WTC11 (cell line): ENCODE results near the gene CSPG5. TPM values are rescaled to one million over a fixed set of nuclear protein-coding genes. Genes with fewer than 3 reads are reported as not detected.

ENCODE experiments used
- ATAC-seq: fragments of 200-7000 bp; cut with Tn5 transposase; 2 replicates; pipeline ENCODE4 v1.10.0; 2021; ENCODE audit warnings: mild to moderate bottlenecking, moderate library complexity
- CTCF ChIA-PET: fragments of 300-600 bp; sonication (Branson Sonifier 250); formaldehyde crosslinking; loops from one replicate; lab custom pipeline; 2021; ENCODE audit warnings: antibody characterized with exemption; lab: Charles Lee
- POLR2A ChIA-PET: fragments of 350-600 bp; sonication (Branson Sonifier 250); formaldehyde crosslinking; loops from one replicate; lab custom pipeline; 2021; ENCODE audit warnings: antibody characterized with exemption; lab: Charles Lee
- DNase-seq: peaks from one replicate; pipeline ENCODE4 v3.0.0; 2021; ENCODE audit warnings: low spot score
- H3K27ac Mint-ChIP-seq: 2 replicates; pipeline ENCODE4 v1.8.0; 2021; ENCODE audit warnings: mixed read lengths
- H3K27me3 Mint-ChIP-seq: 2 replicates; pipeline ENCODE4 v1.8.0; 2021; ENCODE audit warnings: low read depth, mild to moderate bottlenecking, moderate library complexity, mixed read lengths
- H3K36me3 Mint-ChIP-seq: 2 replicates; pipeline ENCODE4 v1.8.0; 2021; ENCODE audit warnings: mixed read lengths
- H3K4me1 Mint-ChIP-seq: 2 replicates; pipeline ENCODE4 v1.8.0; 2022; ENCODE audit warnings: mixed read lengths
- H3K4me3 Mint-ChIP-seq: 2 replicates; pipeline ENCODE4 v1.8.0; 2021; ENCODE audit warnings: mild to moderate bottlenecking, moderate library complexity, mixed read lengths
- H3K9me3 Mint-ChIP-seq: 2 replicates; pipeline ENCODE4 v1.8.0; 2021; ENCODE audit warnings: mixed read lengths
- ESRRA ChIP-seq: sonication (generic); formaldehyde crosslinking; IDR thresholded peaks from 2 replicates; pipeline ENCODE4 v1.8.1; 2022; ENCODE audit warnings: mild to moderate bottlenecking, missing genetic modification reagents, borderline replicate concordance
- FOXJ3 ChIP-seq: sonication (generic); formaldehyde crosslinking; IDR thresholded peaks from 2 replicates; pipeline ENCODE4 v1.9.0; 2021; ENCODE audit warnings: missing genetic modification reagents, mild to moderate bottlenecking, borderline replicate concordance
- GTF2I ChIP-seq: fragments of 250-450 bp; sonication (Bioruptor Pico); conservative IDR thresholded peaks from 2 replicates; pipeline ENCODE4 v1.4.0; 2021; ENCODE audit warnings: mild to moderate bottlenecking
- MYBL2 ChIP-seq: sonication (generic); formaldehyde crosslinking; IDR thresholded peaks from 2 replicates; pipeline ENCODE4 v1.8.1; 2023; ENCODE audit warnings: mild to moderate bottlenecking, moderate library complexity, missing genetic modification reagents
- NR2C2 ChIP-seq: sonication (generic); formaldehyde crosslinking; IDR thresholded peaks from 2 replicates; pipeline ENCODE4 v1.8.0; 2022; ENCODE audit warnings: mild to moderate bottlenecking, missing genetic modification reagents
- SMAD4 ChIP-seq: sonication (generic); formaldehyde crosslinking; IDR thresholded peaks from 2 replicates; pipeline ENCODE4 v1.8.0; 2022; ENCODE audit warnings: mild to moderate bottlenecking, missing genetic modification reagents
- SOX15 ChIP-seq: fragments of 250-450 bp; sonication (Bioruptor Pico); IDR thresholded peaks from 2 replicates; pipeline ENCODE4 v1.9.0; 2021; ENCODE audit warnings: mild to moderate bottlenecking
- TCF7 ChIP-seq: sonication (generic); formaldehyde crosslinking; IDR thresholded peaks from 2 replicates; pipeline ENCODE4 v1.8.0; 2022; ENCODE audit warnings: mild to moderate bottlenecking, low read depth, missing genetic modification reagents, moderate library complexity
- TEAD1 ChIP-seq: sonication (generic); formaldehyde crosslinking; IDR thresholded peaks from 2 replicates; pipeline ENCODE4 v1.8.0; 2022; ENCODE audit warnings: mild to moderate bottlenecking, missing genetic modification reagents
- ZBTB21 ChIP-seq: sonication (generic); formaldehyde crosslinking; IDR thresholded peaks from 2 replicates; pipeline ENCODE4 v1.8.1; 2023; ENCODE audit warnings: mild to moderate bottlenecking, missing genetic modification reagents, borderline replicate concordance
- total RNA-seq: library from RNA; stranded (reverse); gene quantifications from 3 replicates; pipeline ENCODE4 v1.2.3, GENCODE V29; 2021
- TF ChIP-seq, protein P1 (sequence below): fragments of 250-450 bp; sonication (Bioruptor Pico); conservative IDR thresholded peaks from 2 replicates; pipeline ENCODE4 v1.9.0; 2021; ENCODE audit warnings: mild to moderate bottlenecking
- TF ChIP-seq, protein P2 (sequence below): sonication (generic); formaldehyde crosslinking; IDR thresholded peaks from 2 replicates; pipeline ENCODE4 v1.8.1; 2023; ENCODE audit warnings: mild to moderate bottlenecking, missing genetic modification reagents, borderline replicate concordance
- TF ChIP-seq, protein P3 (sequence below): sonication (generic); formaldehyde crosslinking; conservative IDR thresholded peaks from 2 replicates; pipeline ENCODE4 v1.8.1; 2023; ENCODE audit warnings: mild to moderate bottlenecking, low read depth, missing genetic modification reagents, moderate library complexity
- TF ChIP-seq, protein P4 (sequence below): sonication (generic); formaldehyde crosslinking; IDR thresholded peaks from 2 replicates; pipeline ENCODE4 v1.8.1; 2023; ENCODE audit warnings: mild to moderate bottlenecking, moderate library complexity, missing genetic modification reagents
- TF ChIP-seq, protein P5 (sequence below): sonication (generic); formaldehyde crosslinking; IDR thresholded peaks from 2 replicates; pipeline ENCODE4 v1.8.0; 2023; ENCODE audit warnings: missing genetic modification reagents, mild to moderate bottlenecking, borderline replicate concordance

CSPG5 gene
- total RNA-seq, 1 experiment from 2014 or later: 3.3 TPM

DNA sequence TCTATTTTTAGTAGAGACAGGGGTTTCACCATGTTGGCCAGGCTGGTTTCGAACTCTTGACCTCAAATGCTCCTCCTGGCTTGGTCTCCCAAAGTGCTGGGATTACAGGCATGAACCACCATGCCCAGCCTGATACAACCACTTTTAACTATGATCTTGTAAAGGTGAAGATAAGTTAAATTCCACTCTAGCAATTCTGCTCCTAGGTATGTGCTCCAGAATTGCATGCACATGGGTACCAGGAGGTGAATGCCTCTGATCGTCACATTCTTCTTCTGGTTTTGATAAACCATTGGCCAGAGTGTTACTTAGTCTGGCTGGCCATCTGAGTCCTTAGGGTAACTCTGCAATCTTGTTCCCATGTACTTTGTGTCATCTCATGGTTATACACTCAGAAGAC, 22.3 kb downstream of the CSPG5 start (continued):
- TF ChIP-seq, protein P1, sequence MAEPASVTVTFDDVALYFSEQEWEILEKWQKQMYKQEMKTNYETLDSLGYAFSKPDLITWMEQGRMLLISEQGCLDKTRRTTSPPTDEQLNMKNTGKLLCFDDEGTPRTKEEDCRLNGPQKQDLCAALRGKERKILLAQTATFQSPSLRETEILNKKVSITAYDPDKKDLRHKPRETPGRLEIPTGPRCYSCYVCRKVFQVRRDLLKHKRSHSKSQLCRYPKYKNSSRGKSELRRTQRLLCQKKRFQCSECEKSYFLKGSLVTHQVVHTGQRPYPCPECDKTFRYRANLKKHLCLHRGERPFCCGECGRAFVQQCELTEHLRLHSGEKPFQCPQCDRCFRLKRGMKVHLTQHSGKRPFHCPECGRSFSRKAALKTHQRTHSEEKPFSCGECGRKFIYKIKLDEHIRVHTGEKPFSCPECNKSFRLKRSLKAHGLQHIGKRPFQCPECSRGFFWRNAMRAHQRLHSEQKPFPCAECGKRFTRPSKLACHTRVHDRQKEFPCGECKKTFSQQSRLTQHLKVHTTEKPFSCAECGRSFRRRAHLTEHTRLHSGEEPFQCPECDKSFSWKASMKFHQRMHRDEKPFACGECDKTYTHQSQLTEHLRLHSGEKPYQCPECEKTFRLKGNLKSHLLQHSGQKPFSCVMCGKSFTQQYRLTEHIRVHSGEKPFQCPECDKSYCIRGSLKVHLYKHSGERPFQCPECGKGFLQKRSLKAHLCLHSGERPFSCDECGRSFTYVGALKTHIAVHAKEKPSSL: no peak
- no peak for TF ChIP-seq FOXJ3
- TF ChIP-seq, protein P2, sequence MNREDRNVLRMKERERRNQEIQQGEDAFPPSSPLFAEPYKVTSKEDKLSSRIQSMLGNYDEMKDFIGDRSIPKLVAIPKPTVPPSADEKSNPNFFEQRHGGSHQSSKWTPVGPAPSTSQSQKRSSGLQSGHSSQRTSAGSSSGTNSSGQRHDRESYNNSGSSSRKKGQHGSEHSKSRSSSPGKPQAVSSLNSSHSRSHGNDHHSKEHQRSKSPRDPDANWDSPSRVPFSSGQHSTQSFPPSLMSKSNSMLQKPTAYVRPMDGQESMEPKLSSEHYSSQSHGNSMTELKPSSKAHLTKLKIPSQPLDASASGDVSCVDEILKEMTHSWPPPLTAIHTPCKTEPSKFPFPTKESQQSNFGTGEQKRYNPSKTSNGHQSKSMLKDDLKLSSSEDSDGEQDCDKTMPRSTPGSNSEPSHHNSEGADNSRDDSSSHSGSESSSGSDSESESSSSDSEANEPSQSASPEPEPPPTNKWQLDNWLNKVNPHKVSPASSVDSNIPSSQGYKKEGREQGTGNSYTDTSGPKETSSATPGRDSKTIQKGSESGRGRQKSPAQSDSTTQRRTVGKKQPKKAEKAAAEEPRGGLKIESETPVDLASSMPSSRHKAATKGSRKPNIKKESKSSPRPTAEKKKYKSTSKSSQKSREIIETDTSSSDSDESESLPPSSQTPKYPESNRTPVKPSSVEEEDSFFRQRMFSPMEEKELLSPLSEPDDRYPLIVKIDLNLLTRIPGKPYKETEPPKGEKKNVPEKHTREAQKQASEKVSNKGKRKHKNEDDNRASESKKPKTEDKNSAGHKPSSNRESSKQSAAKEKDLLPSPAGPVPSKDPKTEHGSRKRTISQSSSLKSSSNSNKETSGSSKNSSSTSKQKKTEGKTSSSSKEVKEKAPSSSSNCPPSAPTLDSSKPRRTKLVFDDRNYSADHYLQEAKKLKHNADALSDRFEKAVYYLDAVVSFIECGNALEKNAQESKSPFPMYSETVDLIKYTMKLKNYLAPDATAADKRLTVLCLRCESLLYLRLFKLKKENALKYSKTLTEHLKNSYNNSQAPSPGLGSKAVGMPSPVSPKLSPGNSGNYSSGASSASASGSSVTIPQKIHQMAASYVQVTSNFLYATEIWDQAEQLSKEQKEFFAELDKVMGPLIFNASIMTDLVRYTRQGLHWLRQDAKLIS (CRISPR knock-in tag): no peak
- TF ChIP-seq, protein P3, sequence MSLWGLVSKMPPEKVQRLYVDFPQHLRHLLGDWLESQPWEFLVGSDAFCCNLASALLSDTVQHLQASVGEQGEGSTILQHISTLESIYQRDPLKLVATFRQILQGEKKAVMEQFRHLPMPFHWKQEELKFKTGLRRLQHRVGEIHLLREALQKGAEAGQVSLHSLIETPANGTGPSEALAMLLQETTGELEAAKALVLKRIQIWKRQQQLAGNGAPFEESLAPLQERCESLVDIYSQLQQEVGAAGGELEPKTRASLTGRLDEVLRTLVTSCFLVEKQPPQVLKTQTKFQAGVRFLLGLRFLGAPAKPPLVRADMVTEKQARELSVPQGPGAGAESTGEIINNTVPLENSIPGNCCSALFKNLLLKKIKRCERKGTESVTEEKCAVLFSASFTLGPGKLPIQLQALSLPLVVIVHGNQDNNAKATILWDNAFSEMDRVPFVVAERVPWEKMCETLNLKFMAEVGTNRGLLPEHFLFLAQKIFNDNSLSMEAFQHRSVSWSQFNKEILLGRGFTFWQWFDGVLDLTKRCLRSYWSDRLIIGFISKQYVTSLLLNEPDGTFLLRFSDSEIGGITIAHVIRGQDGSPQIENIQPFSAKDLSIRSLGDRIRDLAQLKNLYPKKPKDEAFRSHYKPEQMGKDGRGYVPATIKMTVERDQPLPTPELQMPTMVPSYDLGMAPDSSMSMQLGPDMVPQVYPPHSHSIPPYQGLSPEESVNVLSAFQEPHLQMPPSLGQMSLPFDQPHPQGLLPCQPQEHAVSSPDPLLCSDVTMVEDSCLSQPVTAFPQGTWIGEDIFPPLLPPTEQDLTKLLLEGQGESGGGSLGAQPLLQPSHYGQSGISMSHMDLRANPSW (CRISPR knock-in tag): no peak

DNA sequence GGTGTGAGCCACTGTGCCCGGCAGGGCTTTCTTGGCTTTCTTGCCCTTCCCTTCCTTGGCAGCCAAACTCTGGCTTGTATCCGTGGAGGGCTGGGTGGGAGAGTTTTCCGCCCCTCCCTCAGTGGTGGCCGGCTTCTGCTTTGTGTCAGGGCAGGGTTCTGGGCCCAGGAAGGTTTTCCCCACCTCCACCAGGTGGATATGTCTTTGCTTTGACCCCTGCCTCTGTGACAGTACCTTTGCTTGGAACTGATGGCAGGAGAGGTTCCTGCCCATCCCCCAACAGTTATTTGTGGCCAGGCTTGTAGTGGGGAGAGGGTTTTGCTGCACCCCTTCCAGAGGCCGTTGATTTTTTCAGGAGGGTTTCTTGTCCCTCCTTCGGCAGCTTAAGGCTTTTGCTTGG, 24.3 kb downstream of the CSPG5 start:
- no peak for DNase-seq
- H3K27me3 Mint-ChIP-seq: peaks cover 5% of the 10 kb centered on the region
- 0 out of 2 replicates have a peak, but pooled peaks cover 2% of the 10 kb centered on the region for H3K36me3 Mint-ChIP-seq
- no peak overlapping the region for H3K27ac Mint-ChIP-seq
- CTCF ChIA-PET: interaction anchor here (0.6 to 3.2 kb wide), 2 partner anchors 14 to 32 kb away, joined by 3 to 11 read pairs; no protein-coding TSS in a partner anchor
- TF ChIP-seq TEAD1 (CRISPR knock-in tag) (no peak), FOXJ3 (no peak), MYBL2 (CRISPR knock-in tag) (no peak), TCF7 (CRISPR knock-in tag) (no peak), SOX15 (CRISPR knock-in tag) (no peak), ESRRA (CRISPR knock-in tag) (no peak), GTF2I (CRISPR knock-in tag) (no peak), ZBTB21 (CRISPR knock-in tag) (no peak), NR2C2 (CRISPR knock-in tag) (no peak), SMAD4 (no peak)
- TF ChIP-seq, protein P4, sequence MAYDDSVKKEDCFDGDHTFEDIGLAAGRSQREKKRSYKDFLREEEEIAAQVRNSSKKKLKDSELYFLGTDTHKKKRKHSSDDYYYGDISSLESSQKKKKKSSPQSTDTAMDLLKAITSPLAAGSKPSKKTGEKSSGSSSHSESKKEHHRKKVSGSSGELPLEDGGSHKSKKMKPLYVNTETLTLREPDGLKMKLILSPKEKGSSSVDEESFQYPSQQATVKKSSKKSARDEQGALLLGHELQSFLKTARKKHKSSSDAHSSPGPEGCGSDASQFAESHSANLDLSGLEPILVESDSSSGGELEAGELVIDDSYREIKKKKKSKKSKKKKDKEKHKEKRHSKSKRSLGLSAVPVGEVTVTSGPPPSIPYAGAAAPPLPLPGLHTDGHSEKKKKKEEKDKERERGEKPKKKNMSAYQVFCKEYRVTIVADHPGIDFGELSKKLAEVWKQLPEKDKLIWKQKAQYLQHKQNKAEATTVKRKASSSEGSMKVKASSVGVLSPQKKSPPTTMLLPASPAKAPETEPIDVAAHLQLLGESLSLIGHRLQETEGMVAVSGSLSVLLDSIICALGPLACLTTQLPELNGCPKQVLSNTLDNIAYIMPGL: no peak
- TF ChIP-seq, protein P5, sequence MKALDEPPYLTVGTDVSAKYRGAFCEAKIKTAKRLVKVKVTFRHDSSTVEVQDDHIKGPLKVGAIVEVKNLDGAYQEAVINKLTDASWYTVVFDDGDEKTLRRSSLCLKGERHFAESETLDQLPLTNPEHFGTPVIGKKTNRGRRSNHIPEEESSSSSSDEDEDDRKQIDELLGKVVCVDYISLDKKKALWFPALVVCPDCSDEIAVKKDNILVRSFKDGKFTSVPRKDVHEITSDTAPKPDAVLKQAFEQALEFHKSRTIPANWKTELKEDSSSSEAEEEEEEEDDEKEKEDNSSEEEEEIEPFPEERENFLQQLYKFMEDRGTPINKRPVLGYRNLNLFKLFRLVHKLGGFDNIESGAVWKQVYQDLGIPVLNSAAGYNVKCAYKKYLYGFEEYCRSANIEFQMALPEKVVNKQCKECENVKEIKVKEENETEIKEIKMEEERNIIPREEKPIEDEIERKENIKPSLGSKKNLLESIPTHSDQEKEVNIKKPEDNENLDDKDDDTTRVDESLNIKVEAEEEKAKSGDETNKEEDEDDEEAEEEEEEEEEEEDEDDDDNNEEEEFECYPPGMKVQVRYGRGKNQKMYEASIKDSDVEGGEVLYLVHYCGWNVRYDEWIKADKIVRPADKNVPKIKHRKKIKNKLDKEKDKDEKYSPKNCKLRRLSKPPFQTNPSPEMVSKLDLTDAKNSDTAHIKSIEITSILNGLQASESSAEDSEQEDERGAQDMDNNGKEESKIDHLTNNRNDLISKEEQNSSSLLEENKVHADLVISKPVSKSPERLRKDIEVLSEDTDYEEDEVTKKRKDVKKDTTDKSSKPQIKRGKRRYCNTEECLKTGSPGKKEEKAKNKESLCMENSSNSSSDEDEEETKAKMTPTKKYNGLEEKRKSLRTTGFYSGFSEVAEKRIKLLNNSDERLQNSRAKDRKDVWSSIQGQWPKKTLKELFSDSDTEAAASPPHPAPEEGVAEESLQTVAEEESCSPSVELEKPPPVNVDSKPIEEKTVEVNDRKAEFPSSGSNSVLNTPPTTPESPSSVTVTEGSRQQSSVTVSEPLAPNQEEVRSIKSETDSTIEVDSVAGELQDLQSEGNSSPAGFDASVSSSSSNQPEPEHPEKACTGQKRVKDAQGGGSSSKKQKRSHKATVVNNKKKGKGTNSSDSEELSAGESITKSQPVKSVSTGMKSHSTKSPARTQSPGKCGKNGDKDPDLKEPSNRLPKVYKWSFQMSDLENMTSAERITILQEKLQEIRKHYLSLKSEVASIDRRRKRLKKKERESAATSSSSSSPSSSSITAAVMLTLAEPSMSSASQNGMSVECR (CRISPR knock-in tag): no peak
- ATAC-seq: peak; percentile 75
- H3K4me3 Mint-ChIP-seq: no peak overlapping the region
- POLR2A ChIA-PET: no interaction called here
- peaks cover 5% of the 10 kb centered on the region; the same call in 1 of the 2 replicates for H3K9me3 Mint-ChIP-seq
- no peaks in the 10 kb centered on the region for H3K4me1 Mint-ChIP-seq
